A673 (cell line): ENCODE results near the gene DLL3. TPM values are rescaled to one million over a fixed set of nuclear protein-coding genes. Genes with fewer than 3 reads are reported as not detected.
A peak's percentile ranks its signal among the peaks of the same experiment; 100 is the strongest.

Source experiments
- BruUV-seq: library from RNA; stranded (reverse); fragments of 400-500 nt; replicated peaks from 2 replicates; lab custom pipeline; 2021; lab: Mats Ljungman, UMichigan
- CTCF ChIA-PET: fragments of 300-600 bp; sonication (Branson Sonifier 250); formaldehyde crosslinking; loops from one replicate; lab custom pipeline; 2022; ENCODE audit warnings: antibody characterized with exemption; lab: Charles Lee
- POLR2A ChIA-PET: fragments of 300-600 bp; sonication (Branson Sonifier 250); formaldehyde crosslinking; loops from one replicate; lab custom pipeline; 2022; ENCODE audit warnings: antibody characterized with exemption; ENCODE audit not compliant: low non-redundant PET; lab: Charles Lee
- DNase-seq: peaks from one replicate; pipeline ENCODE4 v3.0.0-alpha.2; 2015; ENCODE audit warnings: low spot score
- H3K27ac ChIP-seq: fragments of 200-600 bp; sonication (generic); 2 replicates; pipeline ENCODE4 v1.5.1; 2016; ENCODE audit warnings: mixed run types, low read depth, mild to moderate bottlenecking, mixed read lengths, antibody characterized with exemption, low read length; ENCODE audit not compliant: poor library complexity, severe bottlenecking
- H3K27me3 ChIP-seq: fragments of 200-600 bp; sonication (generic); replicated peaks from 2 replicates; pipeline ENCODE4 v1.6.1; 2017; ENCODE audit warnings: mixed run types, low read depth, mild to moderate bottlenecking, mixed read lengths, antibody characterized with exemption, low read length; ENCODE audit not compliant: insufficient read depth, poor library complexity
- H3K36me3 ChIP-seq: fragments of 200-600 bp; sonication (generic); 2 replicates; pipeline ENCODE4 v1.6.1; 2016; ENCODE audit warnings: mixed run types, mild to moderate bottlenecking, mixed read lengths, antibody characterized with exemption, low read length; ENCODE audit not compliant: insufficient read depth, poor library complexity, severe bottlenecking
- H3K4me1 ChIP-seq: fragments of 200-600 bp; sonication (generic); 2 replicates; pipeline ENCODE4 v1.6.1; 2017; ENCODE audit warnings: mixed run types, mild to moderate bottlenecking, mixed read lengths, antibody characterized with exemption, low read length; ENCODE audit not compliant: insufficient read depth, poor library complexity, severe bottlenecking
- H3K4me3 ChIP-seq: fragments of 200-600 bp; sonication (generic); 2 replicates; pipeline ENCODE4 v1.5.1; 2016; ENCODE audit warnings: low read depth, mixed run types, mild to moderate bottlenecking, mixed read lengths, low read length; ENCODE audit not compliant: poor library complexity, severe bottlenecking
- H3K9me3 ChIP-seq: fragments of 200-600 bp; sonication (generic); 2 replicates; pipeline ENCODE4 v1.6.1; 2016; ENCODE audit warnings: mixed run types, low read depth, mild to moderate bottlenecking, mixed read lengths, antibody characterized with exemption, low read length; ENCODE audit not compliant: poor library complexity, severe bottlenecking
- EZH2 ChIP-seq: fragments of 200-600 bp; sonication (generic); IDR thresholded peaks from 2 replicates; pipeline ENCODE4 v1.6.1; 2017; ENCODE audit warnings: borderline replicate concordance, low read depth, mild to moderate bottlenecking, mixed read lengths, antibody characterized with exemption, low read length; ENCODE audit not compliant: poor library complexity, severe bottlenecking
- intact Hi-C: fragments of 100-400 bp; cut with micrococcal nuclease; formaldehyde crosslinking; loops from one replicate; pipeline ENCODE4 v1.10.0; 2022; ENCODE audit not compliant: unreplicated experiment
- total RNA-seq: library from RNA; stranded (reverse); gene quantifications from 2 replicates; pipeline ENCODE4 v1.2.3, GENCODE V29; 2021
- TF ChIP-seq, protein P1 (sequence below): fragments of 300-800, 200-600 bp; sonication (generic); conservative IDR thresholded peaks from 2 replicates; pipeline ENCODE4 v1.5.1; 2017; ENCODE audit warnings: low read depth, mild to moderate bottlenecking, antibody characterized with exemption, low read length, moderate library complexity, mixed read lengths

Gene DLL3
- total RNA-seq, 1 experiment from 2014 or later: 0.69 TPM

DNA sequence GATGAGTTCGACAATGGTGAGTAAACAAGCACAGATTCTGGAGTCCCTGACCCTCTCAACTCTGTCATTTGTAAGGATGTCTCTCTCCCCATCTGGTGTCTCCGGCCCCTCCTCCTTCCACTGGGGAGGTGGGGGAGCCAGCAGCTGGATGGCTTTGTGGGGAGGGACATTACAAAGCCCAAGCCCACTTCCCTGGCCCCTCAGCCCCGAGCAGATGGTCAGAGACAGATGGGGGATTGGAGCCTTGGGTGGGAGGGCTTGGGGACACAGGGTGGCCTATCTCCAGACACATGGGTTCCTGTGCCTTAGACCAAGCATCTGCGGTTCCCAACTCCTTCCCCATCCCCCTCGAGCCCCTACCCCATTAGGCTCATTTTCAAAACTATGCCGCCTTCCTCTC is 15.6 kb upstream of the DLL3 start:
- TF ChIP-seq, protein P1, sequence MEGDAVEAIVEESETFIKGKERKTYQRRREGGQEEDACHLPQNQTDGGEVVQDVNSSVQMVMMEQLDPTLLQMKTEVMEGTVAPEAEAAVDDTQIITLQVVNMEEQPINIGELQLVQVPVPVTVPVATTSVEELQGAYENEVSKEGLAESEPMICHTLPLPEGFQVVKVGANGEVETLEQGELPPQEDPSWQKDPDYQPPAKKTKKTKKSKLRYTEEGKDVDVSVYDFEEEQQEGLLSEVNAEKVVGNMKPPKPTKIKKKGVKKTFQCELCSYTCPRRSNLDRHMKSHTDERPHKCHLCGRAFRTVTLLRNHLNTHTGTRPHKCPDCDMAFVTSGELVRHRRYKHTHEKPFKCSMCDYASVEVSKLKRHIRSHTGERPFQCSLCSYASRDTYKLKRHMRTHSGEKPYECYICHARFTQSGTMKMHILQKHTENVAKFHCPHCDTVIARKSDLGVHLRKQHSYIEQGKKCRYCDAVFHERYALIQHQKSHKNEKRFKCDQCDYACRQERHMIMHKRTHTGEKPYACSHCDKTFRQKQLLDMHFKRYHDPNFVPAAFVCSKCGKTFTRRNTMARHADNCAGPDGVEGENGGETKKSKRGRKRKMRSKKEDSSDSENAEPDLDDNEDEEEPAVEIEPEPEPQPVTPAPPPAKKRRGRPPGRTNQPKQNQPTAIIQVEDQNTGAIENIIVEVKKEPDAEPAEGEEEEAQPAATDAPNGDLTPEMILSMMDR: no peak
- TF ChIP-seq EZH2: no peak
- DNase-seq: no peak
- no TSS peak for BruUV-seq
- CTCF ChIA-PET: no interaction called here
- H3K27ac ChIP-seq: no peak overlapping the region
- H3K4me3 ChIP-seq: no peak overlapping the region
- H3K4me1 ChIP-seq: peaks cover 11% of the 10 kb centered on the region
- intact Hi-C loops: no loop called here
- H3K27me3 ChIP-seq: no peaks in the 10 kb centered on the region
- H3K36me3 ChIP-seq: peaks cover 34% of the 10 kb centered on the region
- no peaks in the 10 kb centered on the region for H3K9me3 ChIP-seq
- POLR2A ChIA-PET: no interaction called here

DNA sequence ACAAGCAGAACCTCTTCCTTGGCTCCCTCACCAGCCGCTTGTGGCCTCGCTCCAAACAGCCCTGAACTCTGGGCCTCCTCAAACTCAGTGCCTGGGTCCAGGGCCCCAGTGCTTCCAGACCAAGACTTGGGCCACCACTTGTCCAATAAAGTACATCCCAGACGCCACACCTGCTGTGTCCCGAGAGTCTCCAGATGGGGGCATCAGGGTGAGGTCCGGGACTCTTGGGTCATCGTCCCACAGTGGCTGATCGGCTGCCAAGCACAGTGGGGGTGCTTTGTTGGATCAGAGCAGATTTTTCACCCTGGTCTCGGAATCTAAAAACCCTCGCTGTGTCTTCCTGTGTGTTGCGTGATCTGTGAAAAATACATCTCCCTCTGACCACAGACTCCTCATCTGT is 9.0 kb upstream of the DLL3 start:
- no peak for DNase-seq
- Histone ChIP-seq H3K36me3 (peaks cover 49% of the 10 kb centered on the region), H3K4me3 (no peak overlapping the region), H3K27ac (no peak overlapping the region), H3K27me3 (no peaks in the 10 kb centered on the region), H3K4me1 (no peaks in the 10 kb centered on the region), H3K9me3 (no peaks in the 10 kb centered on the region)
- ChIA-PET POLR2A (no interaction called here), CTCF (interaction anchor here (0.7 kb wide), 1 partner anchor 14 kb away, joined by 3 read pairs; no protein-coding TSS in a partner anchor)
- BruUV-seq: no TSS peak
- intact Hi-C loops: no loop called here
- no peak for TF ChIP-seq EZH2
- TF ChIP-seq, protein P1: no peak

DNA sequence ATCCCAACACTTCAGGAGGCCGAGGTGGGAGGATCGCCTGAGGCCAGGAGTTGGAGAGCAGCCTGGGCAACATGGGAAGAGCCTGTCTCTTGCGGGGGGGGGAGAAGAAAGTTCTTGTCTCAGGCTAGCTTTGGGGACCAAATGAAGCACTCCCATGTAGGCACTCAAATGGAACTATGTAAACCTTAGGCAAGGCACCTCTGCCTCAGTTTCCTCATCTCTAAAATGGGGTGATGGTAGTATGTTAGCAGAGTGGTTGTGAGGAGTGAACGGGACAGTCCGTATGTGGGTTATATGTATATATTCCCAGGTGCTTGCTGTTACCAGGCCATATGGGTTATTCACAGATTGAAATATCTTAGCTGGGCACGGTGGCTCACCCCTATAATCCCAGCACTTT is 6.5 kb upstream of the DLL3 start:
- peaks cover 32% of the 10 kb centered on the region for H3K36me3 ChIP-seq
- H3K4me3 ChIP-seq: no peak overlapping the region
- TF ChIP-seq EZH2: no peak
- TF ChIP-seq, protein P1: no peak
- no peak for DNase-seq
- no peaks in the 10 kb centered on the region for H3K27me3 ChIP-seq
- no peaks in the 10 kb centered on the region for H3K9me3 ChIP-seq
- no peak overlapping the region for H3K27ac ChIP-seq
- intact Hi-C loops: no loop called here
- TSS peak; percentile 25 for BruUV-seq
- CTCF ChIA-PET: no interaction called here
- POLR2A ChIA-PET: no interaction called here
- H3K4me1 ChIP-seq: no peaks in the 10 kb centered on the region
